PFSK-1 (cell line): ENCODE measurements around the gene TSC22D2.

Source experiments
- POLR2AphosphoS5 ChIP-seq: IDR thresholded peaks from 2 replicates; pipeline ENCODE4 v1.6.1; 2012; ENCODE audit warnings: low read depth, mild to moderate bottlenecking, control low read depth, low read length, moderate library complexity
- REST ChIP-seq, 2 experiments: IDR thresholded peaks; 2 replicates each; pipeline versions ENCODE4 v1.6.1 to v1.8.0; 2011 to 2012; ENCODE audit warnings: low read depth in 2 of 2, low read length in 2 of 2, control low read depth in 1 of 2, inconsistent platforms in 1 of 2, mild to moderate bottlenecking in 1 of 2, moderate library complexity in 1 of 2; ENCODE audit not compliant: insufficient read depth in 1 of 2
- TAF1 ChIP-seq: IDR thresholded peaks from 2 replicates; pipeline ENCODE4 v1.6.1; 2012; ENCODE audit warnings: low read length, control low read depth, borderline replicate concordance; ENCODE audit not compliant: insufficient read depth

- TF ChIP-seq POLR2AphosphoS5 (no peak), TAF1 (no peak), REST (IDR thresholded peaks at IDR 0.05; ENCODE audit: insufficient read depth in 1 of 2, low read depth in 2 of 2, low read length in 2 of 2) (no peak)
These were observed 3.0 kb downstream of the TSC22D2 start for GRCh38 chr3:150411106-150411460.
